ENCODE results near the gene UBE2O. TPM values are rescaled to one million over a fixed set of nuclear protein-coding genes. Genes with fewer than 3 reads are reported as not detected.
A peak's percentile ranks its signal among the peaks of the same experiment; 100 is the strongest.

UBE2O gene
- total and polyA plus RNA-seq, 2 experiments from 2014 or later = 7.1 to 17.2 TPM

- no peak for TF ChIP-seq EZH2phosphoT487 (IDR thresholded peaks at IDR 0.05; ENCODE audit: insufficient read depth, low read depth)
- TF ChIP-seq EZH2 (IDR thresholded peaks at IDR 0.05; ENCODE audit: insufficient read depth, poor library complexity, severe bottlenecking) = no peak
- in situ Hi-C loops (cut with MboI) = loop anchor here (5.0 kb wide), 1 partner anchor 96 kb away; no protein-coding TSS in a partner anchor
- DNase-seq = peak; percentile 87
Observed at GRCh38 chr17:76397687-76398522, 55.0 kb downstream of the UBE2O start.

GRCh38 chr17:76397184-76397583 lies 55.8 kb downstream of the UBE2O start:
- peaks cover 6% of the 10 kb centered on the region; the same call in 1 of the 2 replicates for H3K36me3 ChIP-seq (ENCODE audit: low read depth)

More at GRCh38 chr17:76397687-76398522, 55.0 kb downstream of the UBE2O start:
- H2AFZ ChIP-seq = no peak overlapping the region
- no peaks in the 10 kb centered on the region for H3K27me3 ChIP-seq (replicated peaks; ENCODE audit: insufficient read depth)
- H3K4me1 ChIP-seq (ENCODE audit: insufficient read depth) = no peaks in the 10 kb centered on the region
- 33 to 41% methylated on average over 16 of the region's 16 CpGs for WGBS, 2 experiments (ENCODE audit: low coverage in 1 of 2, low lambda C conversion rate in 2 of 2, missing lambda C conversion rate in 2 of 2)
- H3K4me2 ChIP-seq (ENCODE audit: unreplicated experiment) = no peak overlapping the region
- H3K4me3 ChIP-seq = no peak overlapping the region
- no peak overlapping the region for H3K27ac ChIP-seq
- H3K9me2 ChIP-seq (ENCODE audit: insufficient read depth) = no peaks in the 10 kb centered on the region
- H3K36me3 ChIP-seq (ENCODE audit: low read depth) = peaks cover 6% of the 10 kb centered on the region; the same call in 1 of the 2 replicates
- no peaks in the 10 kb centered on the region for H3F3A ChIP-seq (ENCODE audit: insufficient read depth)
- no peaks in the 10 kb centered on the region for H4K20me1 ChIP-seq (ENCODE audit: insufficient read depth)
- no peak overlapping the region for H3K9ac ChIP-seq
- H3K9me3 ChIP-seq (ENCODE audit: low read depth) = no peaks in the 10 kb centered on the region
- H3K79me2 ChIP-seq (ENCODE audit: insufficient read depth) = no peaks in the 10 kb centered on the region

DNA sequence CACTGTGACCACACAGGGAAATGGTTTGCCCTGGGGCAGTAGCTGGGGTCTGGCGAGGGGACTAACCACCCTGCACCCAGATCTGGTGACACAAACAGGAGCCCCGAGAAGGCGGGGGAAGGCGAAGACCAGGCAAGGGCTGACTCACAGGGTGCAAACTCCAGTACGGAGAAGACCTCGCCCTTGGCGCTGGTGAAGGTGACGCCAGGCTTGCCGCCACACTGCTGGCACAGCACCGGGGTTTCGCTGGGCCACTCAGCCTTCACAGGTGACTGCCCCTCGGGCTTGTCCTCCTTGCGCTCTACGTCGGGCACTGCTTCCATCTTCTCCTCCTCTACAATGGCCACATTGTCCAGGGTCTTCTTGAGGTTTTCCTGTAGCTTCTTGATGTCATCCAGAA lies 57.0 kb downstream of the UBE2O start:
- Histone ChIP-seq H3K79me2 (ENCODE audit: insufficient read depth) (no peaks in the 10 kb centered on the region), H3K9me3 (ENCODE audit: low read depth) (no peaks in the 10 kb centered on the region), H3K9me2 (ENCODE audit: insufficient read depth) (no peaks in the 10 kb centered on the region), H3K4me3 (no peak overlapping the region), H3K9ac (no peak overlapping the region), H2AFZ (no peak overlapping the region), H4K20me1 (ENCODE audit: insufficient read depth) (no peaks in the 10 kb centered on the region), H3F3A (ENCODE audit: insufficient read depth) (no peaks in the 10 kb centered on the region), H3K27ac (no peak overlapping the region), H3K36me3 (ENCODE audit: low read depth) (peaks cover 6% of the 10 kb centered on the region; the same call in 1 of the 2 replicates), H3K4me2 (ENCODE audit: unreplicated experiment) (no peak overlapping the region), H3K27me3 (replicated peaks; ENCODE audit: insufficient read depth) (no peaks in the 10 kb centered on the region), H3K4me1 (ENCODE audit: insufficient read depth) (no peaks in the 10 kb centered on the region)
- in situ Hi-C loops (cut with MboI) = loop anchor here (5.0 kb wide), 1 partner anchor 94 kb away; no protein-coding TSS in a partner anchor
- no peak for DNase-seq
- WGBS, 2 experiments (ENCODE audit: low coverage in 1 of 2, low lambda C conversion rate in 2 of 2, missing lambda C conversion rate in 2 of 2) = 95 to 97% methylated on average over 15 of the region's 15 CpGs
- TF ChIP-seq EZH2 (IDR thresholded peaks at IDR 0.05; ENCODE audit: insufficient read depth, poor library complexity, severe bottlenecking) = no peak
- TF ChIP-seq EZH2phosphoT487 (IDR thresholded peaks at IDR 0.05; ENCODE audit: insufficient read depth, low read depth) = no peak

More at GRCh38 chr17:76397184-76397583, 55.8 kb downstream of the UBE2O start:
- Histone ChIP-seq H3K4me3 (no peak overlapping the region), H3K4me1 (ENCODE audit: insufficient read depth) (no peaks in the 10 kb centered on the region), H3K9me3 (ENCODE audit: low read depth) (no peaks in the 10 kb centered on the region), H3K27ac (no peak overlapping the region), H3K4me2 (ENCODE audit: unreplicated experiment) (no peak overlapping the region), H3F3A (ENCODE audit: insufficient read depth) (no peaks in the 10 kb centered on the region), H2AFZ (no peak overlapping the region), H4K20me1 (ENCODE audit: insufficient read depth) (no peaks in the 10 kb centered on the region), H3K79me2 (ENCODE audit: insufficient read depth) (no peaks in the 10 kb centered on the region), H3K27me3 (replicated peaks; ENCODE audit: insufficient read depth) (no peaks in the 10 kb centered on the region), H3K9ac (no peak overlapping the region), H3K9me2 (ENCODE audit: insufficient read depth) (no peaks in the 10 kb centered on the region)
- no peak for DNase-seq
- 87 to 91% methylated on average over 8 of the region's 8 CpGs for whole genome bisulfite sequencing, 2 experiments (ENCODE audit: low coverage in 1 of 2, low lambda C conversion rate in 2 of 2, missing lambda C conversion rate in 2 of 2)
- no peak for TF ChIP-seq EZH2phosphoT487 (IDR thresholded peaks at IDR 0.05; ENCODE audit: insufficient read depth, low read depth)
- no peak for TF ChIP-seq EZH2 (IDR thresholded peaks at IDR 0.05; ENCODE audit: insufficient read depth, poor library complexity, severe bottlenecking)
- in situ Hi-C loops (cut with MboI) = loop anchor here (5.0 kb wide), 1 partner anchor 95 kb away; no protein-coding TSS in a partner anchor

GRCh38 chr17:76394166-76394565 lies 58.8 kb downstream of the UBE2O start:
- in situ Hi-C loops (cut with MboI) = no loop called here
- H3K36me3 ChIP-seq (ENCODE audit: low read depth) = peaks cover 6% of the 10 kb centered on the region; the same call in 1 of the 2 replicates
- H3K27ac ChIP-seq = no peak overlapping the region
- no peaks in the 10 kb centered on the region for H4K20me1 ChIP-seq (ENCODE audit: insufficient read depth)
- H3K79me2 ChIP-seq (ENCODE audit: insufficient read depth) = no peaks in the 10 kb centered on the region
- no peaks in the 10 kb centered on the region for H3K9me3 ChIP-seq (ENCODE audit: low read depth)
- no peak overlapping the region for H3K9ac ChIP-seq
- H2AFZ ChIP-seq = no peak overlapping the region
- peaks cover 8% of the 10 kb centered on the region for H3F3A ChIP-seq (ENCODE audit: insufficient read depth)
- no peak overlapping the region for H3K4me2 ChIP-seq (ENCODE audit: unreplicated experiment)
- no peaks in the 10 kb centered on the region for H3K27me3 ChIP-seq (replicated peaks; ENCODE audit: insufficient read depth)
- TF ChIP-seq EZH2 (IDR thresholded peaks at IDR 0.05; ENCODE audit: insufficient read depth, poor library complexity, severe bottlenecking) = no peak
- no peak for TF ChIP-seq EZH2phosphoT487 (IDR thresholded peaks at IDR 0.05; ENCODE audit: insufficient read depth, low read depth)
- DNase-seq = no peak
- no peaks in the 10 kb centered on the region for H3K9me2 ChIP-seq (ENCODE audit: insufficient read depth)
- 92 to 93% methylated on average over 10 of the region's 10 CpGs for WGBS, 2 experiments (ENCODE audit: low coverage in 1 of 2, low lambda C conversion rate in 2 of 2, missing lambda C conversion rate in 2 of 2)
- no peaks in the 10 kb centered on the region for H3K4me1 ChIP-seq (ENCODE audit: insufficient read depth)
- H3K4me3 ChIP-seq = no peak overlapping the region
